H9 (cell line): ENCODE measurements around the gene IL1B. TPM values are rescaled to one million over a fixed set of nuclear protein-coding genes. Genes with fewer than 3 reads are reported as not detected.

Source experiments
- DNase-seq: peaks from one replicate; pipeline ENCODE4 v3.0.0-alpha.2; 2017
- H2AFZ ChIP-seq: one replicate; pipeline ENCODE4 v1.6.1; 2013; ENCODE audit warnings: mild to moderate bottlenecking, low read length, control low read depth, moderate library complexity
- H2AK5ac ChIP-seq: 2 replicates; pipeline ENCODE4 v1.6.1; 2013; ENCODE audit warnings: low read length, control low read depth, mixed read lengths; ENCODE audit not compliant: insufficient read length
- H2BK120ac ChIP-seq: one replicate; pipeline ENCODE4 v1.6.1; 2013; ENCODE audit warnings: low read depth, mild to moderate bottlenecking, low read length, control low read depth, inconsistent platforms; ENCODE audit not compliant: poor library complexity, severe bottlenecking
- H2BK12ac ChIP-seq: 2 replicates; pipeline ENCODE4 v1.6.1; 2013; ENCODE audit warnings: low read length, control low read depth, mixed read lengths, low read depth; ENCODE audit not compliant: insufficient read length
- H2BK15ac ChIP-seq: 2 replicates; pipeline ENCODE4 v1.6.1; 2013; ENCODE audit warnings: low read depth, low read length, control low read depth
- H2BK20ac ChIP-seq: one replicate; pipeline ENCODE4 v1.6.1; 2013; ENCODE audit warnings: low read depth, mild to moderate bottlenecking, low read length, control low read depth, inconsistent platforms; ENCODE audit not compliant: poor library complexity, severe bottlenecking
- H2BK5ac ChIP-seq: 2 replicates; pipeline ENCODE4 v1.6.1; 2013; ENCODE audit warnings: low read length, control low read depth, mixed read lengths; ENCODE audit not compliant: insufficient read length
- H3K14ac ChIP-seq: 2 replicates; pipeline ENCODE4 v1.6.1; 2013; ENCODE audit warnings: low read length, control low read depth; ENCODE audit not compliant: insufficient read depth
- H3K18ac ChIP-seq: 2 replicates; pipeline ENCODE4 v1.6.1; 2013; ENCODE audit warnings: low read depth, mild to moderate bottlenecking, mixed read lengths, low read length, control low read depth; ENCODE audit not compliant: insufficient read length
- H3K23ac ChIP-seq: 2 replicates; pipeline ENCODE4 v1.6.1; 2013; ENCODE audit warnings: low read length, control low read depth, mixed read lengths, low read depth; ENCODE audit not compliant: insufficient read length
- H3K23me2 ChIP-seq: 2 replicates; pipeline ENCODE4 v1.6.1; 2013; ENCODE audit warnings: low read depth, mild to moderate bottlenecking, mixed read lengths, low read length, control low read depth; ENCODE audit not compliant: insufficient read length, poor library complexity, severe bottlenecking
- H3K27ac ChIP-seq: 2 replicates; pipeline ENCODE4 v1.5.1; 2013; ENCODE audit warnings: low read length, control low read depth, mixed read lengths, low read depth; ENCODE audit not compliant: insufficient read length
- H3K27me3 ChIP-seq: 2 replicates; pipeline ENCODE4 v1.6.1; 2013; ENCODE audit warnings: low read length, control low read depth, inconsistent platforms; ENCODE audit not compliant: insufficient read depth
- H3K4ac ChIP-seq: 2 replicates; pipeline ENCODE4 v1.6.1; 2013; ENCODE audit warnings: low read depth, mild to moderate bottlenecking, control low read depth, inconsistent platforms, low read length, moderate library complexity
- H3K4me1 ChIP-seq: 2 replicates; pipeline ENCODE4 v1.6.1; 2013; ENCODE audit warnings: low read length, control low read depth, inconsistent platforms; ENCODE audit not compliant: insufficient read depth
- H3K4me2 ChIP-seq: 2 replicates; pipeline ENCODE4 v1.6.1; 2013; ENCODE audit warnings: low read length, control low read depth, mixed read lengths; ENCODE audit not compliant: insufficient read length, insufficient read depth
- H3K56ac ChIP-seq: 2 replicates; pipeline ENCODE4 v1.6.1; 2013; ENCODE audit warnings: low read depth, mild to moderate bottlenecking, mixed read lengths, low read length, control low read depth; ENCODE audit not compliant: insufficient read length
- H3K79me1 ChIP-seq: 2 replicates; pipeline ENCODE4 v1.6.1; 2013; ENCODE audit warnings: low read depth, mild to moderate bottlenecking, moderate library complexity, low read length, control low read depth, inconsistent platforms; ENCODE audit not compliant: insufficient read depth, poor library complexity, severe bottlenecking
- H3K79me2 ChIP-seq: 2 replicates; pipeline ENCODE4 v1.6.1; 2013; ENCODE audit warnings: low read length, control low read depth, inconsistent platforms; ENCODE audit not compliant: insufficient read depth
- H3K9ac ChIP-seq: 2 replicates; pipeline ENCODE4 v1.6.1; 2013; ENCODE audit warnings: low read length, control low read depth, mixed read lengths; ENCODE audit not compliant: insufficient read length; ENCODE audit errors: extremely low read depth
- H3K9me3 ChIP-seq: one replicate; pipeline ENCODE4 v1.6.1; 2013; ENCODE audit warnings: low read depth, low read length, inconsistent platforms; ENCODE audit not compliant: control insufficient read depth
- H3T11ph ChIP-seq: one replicate; pipeline ENCODE4 v1.6.1; 2013; ENCODE audit warnings: mild to moderate bottlenecking, low read length, control low read depth, inconsistent platforms
- H4K20me1 ChIP-seq: one replicate; pipeline ENCODE4 v1.6.1; 2013; ENCODE audit not compliant: control insufficient read depth, insufficient read length, insufficient read depth
- H4K5ac ChIP-seq: 2 replicates; pipeline ENCODE4 v1.6.1; 2013; ENCODE audit warnings: low read depth, mild to moderate bottlenecking, mixed read lengths, low read length, control low read depth; ENCODE audit not compliant: insufficient read length
- H4K8ac ChIP-seq: replicated peaks from 2 replicates; pipeline ENCODE4 v1.6.1; 2013; ENCODE audit warnings: low read length, control low read depth, mixed read lengths, low read depth; ENCODE audit not compliant: insufficient read length
- H4K91ac ChIP-seq: 2 replicates; pipeline ENCODE4 v1.6.1; 2013; ENCODE audit warnings: low read depth, mild to moderate bottlenecking, moderate library complexity, mixed read lengths, low read length, control low read depth; ENCODE audit not compliant: insufficient read length
- H3K27ac Mint-ChIP-seq, 3 experiments: 2 replicates in 2 of 3; 3 replicates in 1 of 3; pipeline ENCODE4 v1.8.0; 2020 to 2021; ENCODE audit warnings: mixed read lengths in 3 of 3, mild to moderate bottlenecking in 1 of 3, moderate library complexity in 1 of 3
- H3K27me3 Mint-ChIP-seq: 2 replicates; pipeline ENCODE4 v1.8.0; 2021; ENCODE audit warnings: low read depth, mild to moderate bottlenecking, moderate library complexity, mixed read lengths
- H3K36me3 Mint-ChIP-seq, 3 experiments: 2 replicates in 2 of 3; 3 replicates in 1 of 3; pipeline ENCODE4 v1.8.0; 2020 to 2021; ENCODE audit warnings: low read depth in 3 of 3, mixed read lengths in 3 of 3; ENCODE audit not compliant: insufficient read depth in 1 of 3
- H3K4me1 Mint-ChIP-seq, 2 experiments: 2 replicates each; pipeline ENCODE4 v1.8.0; 2020; ENCODE audit warnings: mixed read lengths in 2 of 2
- H3K4me3 Mint-ChIP-seq, 2 experiments: 2 replicates in 1 of 2; 3 replicates in 1 of 2; pipeline ENCODE4 v1.8.0; 2020 to 2021; ENCODE audit warnings: mild to moderate bottlenecking in 2 of 2, mixed read lengths in 2 of 2, moderate library complexity in 1 of 2
- H3K9me3 Mint-ChIP-seq, 2 experiments: 2 replicates in 1 of 2; 3 replicates in 1 of 2; pipeline ENCODE4 v1.8.0; 2020; ENCODE audit warnings: mild to moderate bottlenecking in 2 of 2, mixed read lengths in 2 of 2, moderate library complexity in 1 of 2
- WGBS: extraction: QIAGEN DNeasy Blood & Tissue Kit; methylation state at CpG from one replicate; pipeline ENCODE4 v1.1.7; 2013; ENCODE audit warnings: missing lambda C conversion rate, low lambda C conversion rate, mixed read lengths; ENCODE audit not compliant: insufficient read length; ENCODE audit errors: extremely low coverage; 5-methylcytosine and 5-hydroxymethylcytosine counted together
- total RNA-seq: library from RNA; stranded (reverse); gene quantifications from 2 replicates; pipeline ENCODE4 v1.2.1, GENCODE V29; 2021
- TF ChIP-seq, protein P1 (sequence below): fragments of 200-600 bp; sonication (generic); conservative IDR thresholded peaks from 3 replicates; pipeline ENCODE4 v1.8.0; 2021; ENCODE audit warnings: antibody characterized with exemption, mild to moderate bottlenecking

The IL1B gene
- total RNA-seq, 1 experiment from 2014 or later = not detected

- Histone ChIP-seq H2BK5ac (no peak overlapping the region), H2AFZ (no peak overlapping the region), H3K23ac (no peak overlapping the region), H3K27me3 (no peaks in the 10 kb centered on the region), H3K9me3 (no peaks in the 10 kb centered on the region), H4K5ac (no peak overlapping the region), H2BK120ac (no peak overlapping the region), H2BK15ac (no peak overlapping the region), H3K4me2 (no peak overlapping the region), H3K9ac (no peak overlapping the region), H4K91ac (no peak overlapping the region), H2BK20ac (no peak overlapping the region), H3K4ac (no peak overlapping the region), H4K8ac (no peak overlapping the region), H3K79me2 (no peaks in the 10 kb centered on the region), H3K18ac (no peak overlapping the region), H3K27ac (no peak overlapping the region), H3K23me2 (no peaks in the 10 kb centered on the region), H3T11ph (no peak overlapping the region), H4K20me1 (no peaks in the 10 kb centered on the region), H3K56ac (no peak overlapping the region), H3K79me1 (no peaks in the 10 kb centered on the region), H3K4me1 (peaks cover 15% of the 10 kb centered on the region; the same call in 1 of the 2 replicates), H2AK5ac (no peak overlapping the region), H3K14ac (no peak overlapping the region), H2BK12ac (no peak overlapping the region)
- Mint-ChIP-seq H3K36me3 (peaks cover 0 to 21% (median 17%) of the 10 kb centered on the region in 3 experiments; a peak in 6 of 7 replicates), H3K27me3 (peaks cover 2% of the 10 kb centered on the region; the same call in 1 of the 2 replicates), H3K27ac (peak overlapping the region; percentile 94 to 98 (median 96)), H3K9me3 (peaks cover 12 to 19% of the 10 kb centered on the region in 2 experiments), H3K4me1 (peaks cover 47 to 50% of the 10 kb centered on the region in 2 experiments), H3K4me3 (peak overlapping the region; percentile 5 to 56; a peak in 4 of 5 replicates)
- peak; percentile 36 for DNase-seq
- WGBS = no CpG with 5 or more reads among the region's 11 CpGs
- TF ChIP-seq, protein P1, sequence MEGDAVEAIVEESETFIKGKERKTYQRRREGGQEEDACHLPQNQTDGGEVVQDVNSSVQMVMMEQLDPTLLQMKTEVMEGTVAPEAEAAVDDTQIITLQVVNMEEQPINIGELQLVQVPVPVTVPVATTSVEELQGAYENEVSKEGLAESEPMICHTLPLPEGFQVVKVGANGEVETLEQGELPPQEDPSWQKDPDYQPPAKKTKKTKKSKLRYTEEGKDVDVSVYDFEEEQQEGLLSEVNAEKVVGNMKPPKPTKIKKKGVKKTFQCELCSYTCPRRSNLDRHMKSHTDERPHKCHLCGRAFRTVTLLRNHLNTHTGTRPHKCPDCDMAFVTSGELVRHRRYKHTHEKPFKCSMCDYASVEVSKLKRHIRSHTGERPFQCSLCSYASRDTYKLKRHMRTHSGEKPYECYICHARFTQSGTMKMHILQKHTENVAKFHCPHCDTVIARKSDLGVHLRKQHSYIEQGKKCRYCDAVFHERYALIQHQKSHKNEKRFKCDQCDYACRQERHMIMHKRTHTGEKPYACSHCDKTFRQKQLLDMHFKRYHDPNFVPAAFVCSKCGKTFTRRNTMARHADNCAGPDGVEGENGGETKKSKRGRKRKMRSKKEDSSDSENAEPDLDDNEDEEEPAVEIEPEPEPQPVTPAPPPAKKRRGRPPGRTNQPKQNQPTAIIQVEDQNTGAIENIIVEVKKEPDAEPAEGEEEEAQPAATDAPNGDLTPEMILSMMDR = no peak
These were observed 13.4 kb upstream of the IL1B start for GRCh38 chr2:112849956-112850355.
